Measurements from ENCODE around the gene TMEM33. TPM values are rescaled to one million over a fixed set of nuclear protein-coding genes. Genes with fewer than 3 reads are reported as not detected.

The TMEM33 gene
- total and polyA plus RNA-seq, 4 donors = 20.8 to 49.0 (median 31.7) TPM

- TF ChIP-seq MAX (IDR thresholded peaks at IDR 0.05) (no peak), FOXA1 (IDR thresholded peaks at IDR 0.05) (no peak)
- 93% methylated on average over 2 of the region's 2 CpGs for WGBS
- no peak overlapping the region for H3K27ac ChIP-seq (ENCODE audit: low read depth in 1 of 2, low read length in 2 of 2)
- H3K36me3 ChIP-seq (ENCODE audit: control insufficient read depth in 4 of 4, insufficient read depth in 3 of 4, low read depth in 1 of 4, low read length in 3 of 4) = no peaks in the 10 kb centered on the region
- no peak for DNase-seq (ENCODE audit: low spot score)
- no peak overlapping the region for H3K9ac ChIP-seq (ENCODE audit: low read depth in 1 of 2, low read length in 2 of 2)
- no peak overlapping the region for H3K4me3 ChIP-seq (ENCODE audit: low read depth in 1 of 3, low read length in 3 of 3)
- H3K9me3 ChIP-seq (ENCODE audit: control insufficient read depth in 4 of 4, low read length in 3 of 4) = peaks cover 0 to 3% (median 1%) of the 10 kb centered on the region in 4 donors
- no peaks in the 10 kb centered on the region for H3K27me3 ChIP-seq (ENCODE audit: control insufficient read depth in 4 of 4, insufficient read depth in 4 of 4, low read length in 3 of 4)
- H3K4me1 ChIP-seq (ENCODE audit: control insufficient read depth in 4 of 4, insufficient read depth in 4 of 4, low read length in 3 of 4) = no peaks in the 10 kb centered on the region
These were observed 32.2 kb downstream of the TMEM33 start for GRCh38 chr4:41967392-41967791.

GRCh38 chr4:41969671-41970070 lies 34.4 kb downstream of the TMEM33 start:
- Histone ChIP-seq H3K4me1 (ENCODE audit: control insufficient read depth in 4 of 4, insufficient read depth in 4 of 4, low read length in 3 of 4) (no peaks in the 10 kb centered on the region), H3K27ac (ENCODE audit: low read depth in 1 of 2, low read length in 2 of 2) (no peak overlapping the region), H3K27me3 (ENCODE audit: control insufficient read depth in 4 of 4, insufficient read depth in 4 of 4, low read length in 3 of 4) (no peaks in the 10 kb centered on the region), H3K36me3 (ENCODE audit: control insufficient read depth in 4 of 4, insufficient read depth in 3 of 4, low read depth in 1 of 4, low read length in 3 of 4) (no peaks in the 10 kb centered on the region), H3K9ac (ENCODE audit: low read depth in 1 of 2, low read length in 2 of 2) (no peak overlapping the region), H3K4me3 (ENCODE audit: low read depth in 1 of 3, low read length in 3 of 3) (no peak overlapping the region), H3K9me3 (ENCODE audit: control insufficient read depth in 4 of 4, low read length in 3 of 4) (peaks cover 0 to 3% (median 1%) of the 10 kb centered on the region in 4 donors)
- TF ChIP-seq JUND (IDR thresholded peaks at IDR 0.05) = no peak
- TF ChIP-seq FOXA2 (IDR thresholded peaks at IDR 0.05) = no peak
- TF ChIP-seq YY1 (IDR thresholded peaks at IDR 0.05) = no peak
- no peak for TF ChIP-seq HNF4A (conservative IDR thresholded peaks at IDR 0.05)
- TF ChIP-seq ATF3 (IDR thresholded peaks at IDR 0.05) = no peak
- DNase-seq (ENCODE audit: low spot score) = no peak

- no peak overlapping the region for H3K27ac ChIP-seq (ENCODE audit: low read depth in 1 of 2, low read length in 2 of 2)
- DNase-seq (ENCODE audit: low spot score) = no peak
- H3K9ac ChIP-seq (ENCODE audit: low read depth in 1 of 2, low read length in 2 of 2) = no peak overlapping the region
- H3K9me3 ChIP-seq (ENCODE audit: control insufficient read depth in 4 of 4, low read length in 3 of 4) = no peaks in the 10 kb centered on the region
- 86% methylated on average over 1 of the region's 1 CpG for WGBS
- TF ChIP-seq HNF4A (conservative IDR thresholded peaks at IDR 0.05) (no peak), YY1 (IDR thresholded peaks at IDR 0.05) (no peak), NR2F2 (IDR thresholded peaks at IDR 0.05) (no peak), CTCF (IDR thresholded peaks at IDR 0.05; ENCODE audit: low read depth, low read length, missing input control) (no peak), SP1 (IDR thresholded peaks at IDR 0.05) (no peak), TAF1 (conservative IDR thresholded peaks at IDR 0.05) (no peak)
- no peaks in the 10 kb centered on the region for H3K36me3 ChIP-seq (ENCODE audit: control insufficient read depth in 4 of 4, insufficient read depth in 3 of 4, low read depth in 1 of 4, low read length in 3 of 4)
- no peaks in the 10 kb centered on the region for H3K27me3 ChIP-seq (ENCODE audit: control insufficient read depth in 4 of 4, insufficient read depth in 4 of 4, low read length in 3 of 4)
- H3K4me3 ChIP-seq (ENCODE audit: low read depth in 1 of 3, low read length in 3 of 3) = no peak overlapping the region
- H3K4me1 ChIP-seq (ENCODE audit: control insufficient read depth in 4 of 4, insufficient read depth in 4 of 4, low read length in 3 of 4) = peaks cover 2 to 15% (median 6%) of the 10 kb centered on the region in 4 donors
These were observed 40.1 kb downstream of the TMEM33 start for GRCh38 chr4:41975341-41975740.

GRCh38 chr4:41976775-41977516 lies 41.7 kb downstream of the TMEM33 start:
- H3K9me3 ChIP-seq (ENCODE audit: control insufficient read depth in 4 of 4, low read length in 3 of 4) = no peaks in the 10 kb centered on the region
- H3K36me3 ChIP-seq (ENCODE audit: control insufficient read depth in 4 of 4, insufficient read depth in 3 of 4, low read depth in 1 of 4, low read length in 3 of 4) = no peaks in the 10 kb centered on the region
- TF ChIP-seq HNF4A (conservative IDR thresholded peaks at IDR 0.05) (peak in 1 of 2 donors; percentile 31), RAD21 (IDR thresholded peaks at IDR 0.05) (no peak), FOXA1 (IDR thresholded peaks at IDR 0.05) (no peak), ATF3 (IDR thresholded peaks at IDR 0.05) (no peak)
- H3K4me3 ChIP-seq (ENCODE audit: low read depth in 1 of 3, low read length in 3 of 3) = no peak overlapping the region
- DNase-seq (ENCODE audit: low spot score) = no peak
- peaks cover 2 to 15% (median 6%) of the 10 kb centered on the region in 4 donors for H3K4me1 ChIP-seq (ENCODE audit: control insufficient read depth in 4 of 4, insufficient read depth in 4 of 4, low read length in 3 of 4)
- no peak overlapping the region for H3K9ac ChIP-seq (ENCODE audit: low read depth in 1 of 2, low read length in 2 of 2)
- no peak overlapping the region for H3K27ac ChIP-seq (ENCODE audit: low read depth in 1 of 2, low read length in 2 of 2)
- no peaks in the 10 kb centered on the region for H3K27me3 ChIP-seq (ENCODE audit: control insufficient read depth in 4 of 4, insufficient read depth in 4 of 4, low read length in 3 of 4)
- WGBS = 22% methylated on average over 1 of the region's 1 CpG
